Measurements from ENCODE around the gene SPTBN5.

Gene SPTBN5

GRCh38 chr15:41843571-41843970 lies 50.3 kb downstream of the SPTBN5 start:
- no peaks in the 10 kb centered on the region for H4K20me1 ChIP-seq (ENCODE audit: insufficient read depth, low read length)
- no peak for TF ChIP-seq EZH2 (IDR thresholded peaks at IDR 0.05; ENCODE audit: borderline replicate concordance, low read length)
- TF ChIP-seq, protein P1, sequence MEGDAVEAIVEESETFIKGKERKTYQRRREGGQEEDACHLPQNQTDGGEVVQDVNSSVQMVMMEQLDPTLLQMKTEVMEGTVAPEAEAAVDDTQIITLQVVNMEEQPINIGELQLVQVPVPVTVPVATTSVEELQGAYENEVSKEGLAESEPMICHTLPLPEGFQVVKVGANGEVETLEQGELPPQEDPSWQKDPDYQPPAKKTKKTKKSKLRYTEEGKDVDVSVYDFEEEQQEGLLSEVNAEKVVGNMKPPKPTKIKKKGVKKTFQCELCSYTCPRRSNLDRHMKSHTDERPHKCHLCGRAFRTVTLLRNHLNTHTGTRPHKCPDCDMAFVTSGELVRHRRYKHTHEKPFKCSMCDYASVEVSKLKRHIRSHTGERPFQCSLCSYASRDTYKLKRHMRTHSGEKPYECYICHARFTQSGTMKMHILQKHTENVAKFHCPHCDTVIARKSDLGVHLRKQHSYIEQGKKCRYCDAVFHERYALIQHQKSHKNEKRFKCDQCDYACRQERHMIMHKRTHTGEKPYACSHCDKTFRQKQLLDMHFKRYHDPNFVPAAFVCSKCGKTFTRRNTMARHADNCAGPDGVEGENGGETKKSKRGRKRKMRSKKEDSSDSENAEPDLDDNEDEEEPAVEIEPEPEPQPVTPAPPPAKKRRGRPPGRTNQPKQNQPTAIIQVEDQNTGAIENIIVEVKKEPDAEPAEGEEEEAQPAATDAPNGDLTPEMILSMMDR (IDR thresholded peaks at IDR 0.05; ENCODE audit: low read length) = no peak
- H3K4me1 ChIP-seq (ENCODE audit: insufficient read depth, low read length, severe bottlenecking) = no peaks in the 10 kb centered on the region
- H3K79me2 ChIP-seq (ENCODE audit: insufficient read depth, low read length) = no peaks in the 10 kb centered on the region
- H3K27ac ChIP-seq (ENCODE audit: low read depth, low read length, poor library complexity, severe bottlenecking) = no peak overlapping the region
- H3F3A ChIP-seq (ENCODE audit: insufficient read depth, low read length) = no peaks in the 10 kb centered on the region
- H3K9me2 ChIP-seq (ENCODE audit: low read depth, low read length) = no peaks in the 10 kb centered on the region
- no peak overlapping the region for H3K4me3 ChIP-seq (ENCODE audit: low read depth, low read length, poor library complexity, severe bottlenecking)
- no peaks in the 10 kb centered on the region for H3K27me3 ChIP-seq (ENCODE audit: insufficient read depth, low read length)
- H3K9me3 ChIP-seq (ENCODE audit: low read length) = no peaks in the 10 kb centered on the region
- no peak overlapping the region for H3K4me2 ChIP-seq (ENCODE audit: low read length)
- H2AFZ ChIP-seq (ENCODE audit: low read length) = no peak overlapping the region
- H3K9ac ChIP-seq (ENCODE audit: low read length) = no peak overlapping the region
- H3K36me3 ChIP-seq (ENCODE audit: insufficient read depth, low read length) = peaks cover 7% of the 10 kb centered on the region

- H2AFZ ChIP-seq (ENCODE audit: low read length) = no peak overlapping the region
- no peaks in the 10 kb centered on the region for H3F3A ChIP-seq (ENCODE audit: insufficient read depth, low read length)
- no peak overlapping the region for H3K9ac ChIP-seq (ENCODE audit: low read length)
- H3K27ac ChIP-seq (ENCODE audit: low read depth, low read length, poor library complexity, severe bottlenecking) = no peak overlapping the region
- H4K20me1 ChIP-seq (ENCODE audit: insufficient read depth, low read length) = no peaks in the 10 kb centered on the region
- no peaks in the 10 kb centered on the region for H3K4me1 ChIP-seq (ENCODE audit: insufficient read depth, low read length, severe bottlenecking)
- TF ChIP-seq, protein P1 (IDR thresholded peaks at IDR 0.05; ENCODE audit: low read length) = no peak
- no peak for TF ChIP-seq EZH2 (IDR thresholded peaks at IDR 0.05; ENCODE audit: borderline replicate concordance, low read length)
- H3K27me3 ChIP-seq (ENCODE audit: insufficient read depth, low read length) = no peaks in the 10 kb centered on the region
- H3K4me3 ChIP-seq (ENCODE audit: low read depth, low read length, poor library complexity, severe bottlenecking) = no peak overlapping the region
- no peaks in the 10 kb centered on the region for H3K79me2 ChIP-seq (ENCODE audit: insufficient read depth, low read length)
- H3K4me2 ChIP-seq (ENCODE audit: low read length) = no peak overlapping the region
- H3K36me3 ChIP-seq (ENCODE audit: insufficient read depth, low read length) = no peaks in the 10 kb centered on the region
- no peaks in the 10 kb centered on the region for H3K9me2 ChIP-seq (ENCODE audit: low read depth, low read length)
- no peaks in the 10 kb centered on the region for H3K9me3 ChIP-seq (ENCODE audit: low read length)
These were observed 51.6 kb downstream of the SPTBN5 start for GRCh38 chr15:41842229-41842628.

DNA sequence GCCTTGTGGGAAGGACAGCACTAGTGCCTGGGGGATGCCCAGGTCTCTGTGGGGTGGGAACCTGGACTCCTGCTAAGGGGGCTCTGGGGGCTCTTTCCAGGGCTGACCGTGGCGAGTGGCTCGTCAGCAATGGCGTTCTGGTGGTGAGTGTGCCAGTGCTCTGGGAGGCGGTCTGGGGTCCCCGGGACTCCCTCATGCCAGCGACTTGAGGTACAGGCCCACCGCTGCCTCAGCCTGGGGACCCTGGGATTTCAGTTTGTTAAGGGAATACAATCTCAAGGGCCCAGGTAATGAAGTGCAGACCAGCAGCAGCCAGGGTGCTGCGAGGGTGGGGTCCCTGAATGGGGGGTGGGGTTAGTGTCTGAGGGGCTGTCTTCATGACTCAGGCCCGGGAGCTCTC lies 52.7 kb downstream of the SPTBN5 start:
- Histone ChIP-seq H3K4me2 (ENCODE audit: low read length) (no peak overlapping the region), H3K9me3 (ENCODE audit: low read length) (no peaks in the 10 kb centered on the region), H3K79me2 (ENCODE audit: insufficient read depth, low read length) (no peaks in the 10 kb centered on the region), H3K4me1 (ENCODE audit: insufficient read depth, low read length, severe bottlenecking) (no peaks in the 10 kb centered on the region), H4K20me1 (ENCODE audit: insufficient read depth, low read length) (no peaks in the 10 kb centered on the region), H3K36me3 (ENCODE audit: insufficient read depth, low read length) (no peaks in the 10 kb centered on the region), H3K27me3 (ENCODE audit: insufficient read depth, low read length) (no peaks in the 10 kb centered on the region), H3K4me3 (ENCODE audit: low read depth, low read length, poor library complexity, severe bottlenecking) (no peak overlapping the region), H3K9me2 (ENCODE audit: low read depth, low read length) (no peaks in the 10 kb centered on the region), H3K27ac (ENCODE audit: low read depth, low read length, poor library complexity, severe bottlenecking) (no peak overlapping the region), H3F3A (ENCODE audit: insufficient read depth, low read length) (no peaks in the 10 kb centered on the region), H3K9ac (ENCODE audit: low read length) (no peak overlapping the region), H2AFZ (ENCODE audit: low read length) (no peak overlapping the region)
- TF ChIP-seq, protein P1 (IDR thresholded peaks at IDR 0.05; ENCODE audit: low read length) = no peak
- TF ChIP-seq EZH2 (IDR thresholded peaks at IDR 0.05; ENCODE audit: borderline replicate concordance, low read length) = no peak
